H4 (cell line): ENCODE results near the gene GALNS. TPM values are rescaled to one million over a fixed set of nuclear protein-coding genes. Genes with fewer than 3 reads are reported as not detected.

Source experiments
- DNase-seq: peaks from one replicate; pipeline ENCODE4 v3.0.0-alpha.2; 2015; ENCODE audit warnings: low spot score
- total RNA-seq: library from RNA; depleted of rRNA; stranded (reverse); fragments of >200 nt; shearing (Covaris generic); gene quantifications from 2 replicates; pipeline ENCODE4 v1.2.3, GENCODE V29; 2014; rRNA removed

The GALNS gene
- total RNA-seq, 1 experiment from 2014 or later = 22.7 TPM

DNA sequence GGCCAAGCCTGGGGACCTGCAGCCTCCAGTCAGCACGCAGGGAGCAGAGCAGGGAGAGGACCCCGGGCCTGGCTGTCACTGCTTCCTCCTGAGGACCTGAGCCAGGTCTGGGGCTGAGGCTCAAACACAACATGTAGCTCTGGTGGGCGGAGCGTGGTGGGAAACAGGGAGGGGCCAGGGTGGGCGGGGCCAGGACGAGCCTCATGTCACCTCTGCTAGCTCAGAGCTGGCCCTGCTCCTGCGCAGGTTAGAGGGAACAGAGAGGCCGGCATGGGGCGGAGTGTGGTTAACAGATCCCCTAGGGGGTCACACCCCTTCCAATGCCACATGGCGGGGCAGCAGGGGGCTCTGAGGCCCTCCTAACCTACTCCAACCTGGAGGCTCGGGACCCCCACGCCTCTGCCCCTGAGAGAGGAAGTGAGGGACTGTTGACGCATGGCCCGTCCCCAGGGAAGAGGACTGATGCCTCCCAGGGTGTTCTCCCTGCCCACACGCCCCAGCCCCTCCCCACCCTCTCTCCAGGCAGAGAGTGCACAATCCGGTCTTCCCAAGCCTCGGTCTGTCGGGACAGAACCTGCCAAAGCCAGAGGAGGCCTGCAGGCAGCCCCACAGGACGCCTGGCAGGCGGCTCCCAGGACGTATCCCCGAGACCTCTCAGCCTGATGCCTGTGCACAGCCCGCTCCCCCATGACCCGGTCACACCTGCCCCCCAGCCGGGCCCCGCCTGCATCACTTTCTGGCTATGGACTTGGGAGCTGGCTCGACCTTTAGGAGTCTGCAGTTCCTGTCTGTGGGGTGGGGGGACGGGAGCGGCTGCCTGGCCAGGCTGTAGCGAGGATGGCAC lies 86.9 kb downstream of the GALNS start:
- DNase-seq = no peak

DNA sequence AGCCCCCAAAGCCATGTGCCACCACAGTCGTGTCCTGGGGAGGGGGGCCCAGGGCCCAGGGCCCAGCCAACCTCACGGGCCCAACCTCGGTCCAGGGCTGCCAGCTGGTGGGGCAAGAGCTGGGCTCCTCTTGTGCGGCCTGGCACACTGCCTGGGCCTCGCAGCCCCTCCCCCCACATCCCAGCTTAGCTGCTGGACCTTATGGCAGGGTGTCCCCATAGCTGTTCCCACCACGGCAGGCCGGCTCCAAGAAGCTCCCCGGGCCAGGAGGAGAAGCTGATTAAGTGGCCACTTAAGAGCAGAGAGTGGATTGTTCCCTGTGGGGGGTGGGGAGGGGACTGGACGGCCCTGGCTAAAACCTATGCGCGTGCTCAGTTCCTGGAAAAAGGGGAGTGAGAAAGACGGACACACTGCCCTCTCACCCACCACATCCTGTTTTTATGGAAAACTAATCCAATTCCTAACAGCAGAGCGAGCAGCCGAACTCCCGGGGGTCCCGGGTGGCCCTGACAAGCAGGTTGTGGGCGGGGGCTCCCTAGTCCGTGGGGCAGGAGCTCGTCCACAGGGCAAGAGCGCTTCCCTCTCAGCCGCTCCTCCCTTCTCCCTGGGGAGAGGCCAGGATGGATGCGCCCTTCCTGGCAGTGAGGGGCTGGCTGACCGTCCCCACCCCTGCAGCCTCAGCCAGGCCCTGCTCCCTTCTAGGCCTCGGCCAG lies 88.5 kb downstream of the GALNS start:
- no peak for DNase-seq

DNA sequence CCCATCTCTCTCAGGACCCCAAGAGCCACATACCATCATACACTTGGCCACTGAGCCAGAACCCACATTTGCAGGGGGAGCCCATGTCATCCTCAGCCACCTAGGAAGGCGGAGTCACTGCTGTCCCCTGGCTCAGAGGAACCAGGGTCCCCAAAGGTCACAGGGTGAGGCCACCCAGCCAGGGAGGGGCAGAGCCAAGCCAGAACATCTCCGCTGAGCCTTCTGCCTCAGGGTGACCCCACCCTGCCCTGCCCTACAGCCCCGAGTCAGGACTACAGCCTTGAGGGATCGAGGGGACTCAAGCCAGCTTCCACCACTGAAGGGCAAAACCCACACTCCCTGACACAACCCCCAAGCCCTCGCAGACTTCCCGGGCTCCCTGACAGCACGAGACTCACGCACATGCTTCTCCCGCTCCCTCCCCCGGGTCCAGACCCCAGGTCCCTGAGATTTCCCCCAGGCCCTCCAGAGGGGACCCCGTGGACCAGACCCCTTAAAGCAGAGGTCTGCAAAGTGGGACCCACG lies 89.1 kb downstream of the GALNS start:
- DNase-seq = no peak

DNA sequence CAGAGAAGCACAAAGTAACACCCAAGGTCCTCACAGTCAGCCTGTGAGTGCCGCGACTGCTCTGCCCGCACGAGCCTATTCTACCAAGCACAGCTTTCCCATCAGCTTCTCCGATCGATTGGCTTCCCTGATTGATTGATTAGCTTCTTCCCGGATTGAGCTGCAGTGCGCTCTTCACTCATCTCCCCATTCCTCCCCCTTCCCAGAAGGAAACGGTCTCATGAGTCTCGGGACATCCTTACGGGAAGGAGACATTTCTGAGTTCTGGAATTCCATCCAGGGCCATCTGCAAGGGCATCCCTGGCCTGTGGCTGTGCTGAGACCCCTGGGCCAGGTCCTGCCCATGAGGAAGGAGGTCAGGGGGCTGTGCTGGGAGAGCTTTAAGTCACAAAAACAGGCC lies 89.8 kb downstream of the GALNS start:
- DNase-seq = no peak

DNA sequence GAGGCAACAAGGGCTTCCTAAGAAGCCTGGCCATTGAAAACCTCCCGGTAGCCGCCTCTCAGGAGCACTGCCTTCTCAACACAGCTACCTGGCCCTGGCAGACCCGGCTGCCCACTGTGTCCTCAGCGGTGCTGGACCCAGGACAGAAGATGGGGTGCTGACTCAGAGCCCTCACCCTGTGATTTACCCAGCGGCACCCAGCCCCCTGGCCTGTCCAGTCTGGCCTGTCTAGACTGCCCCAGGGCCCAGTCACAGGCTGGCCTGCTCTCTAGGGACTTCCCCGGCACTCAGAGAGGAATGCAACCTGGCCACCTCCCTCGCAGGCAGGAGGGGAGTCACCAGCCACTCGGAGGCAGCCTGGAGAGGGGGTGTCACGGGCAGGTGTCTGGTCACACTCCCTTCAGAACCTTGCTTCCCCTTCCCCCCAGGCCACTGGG lies 91.8 kb downstream of the GALNS start:
- no peak for DNase-seq

DNA sequence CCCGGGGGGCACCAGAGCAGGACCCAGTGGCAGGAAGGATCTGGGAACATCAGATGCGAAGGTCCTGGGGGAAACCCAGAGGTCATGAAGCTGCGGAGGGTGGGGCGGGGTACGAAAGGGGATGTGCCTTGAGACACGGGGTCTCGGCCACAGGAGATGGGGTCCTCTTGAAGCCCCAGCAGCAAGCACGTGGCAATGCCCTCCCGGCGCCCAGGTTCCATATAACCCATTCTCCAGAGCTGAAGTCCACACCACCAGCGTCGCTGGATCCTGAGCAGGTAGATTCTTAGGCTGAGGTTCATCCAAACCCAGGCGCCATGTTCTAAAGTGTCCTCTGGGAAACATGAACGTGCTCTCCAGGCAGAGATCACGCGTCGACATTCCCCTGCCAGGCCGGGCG lies 92.7 kb downstream of the GALNS start:
- DNase-seq = no peak

Other genes starting within 250 kb of the GALNS start
- gene IL17C, start 218.4 kb downstream of the GALNS start, total RNA-seq = not detected in 2 replicates
- gene CYBA, start 205.9 kb downstream of the GALNS start, total RNA-seq = not detected in 2 replicates
- 28.1 and 41.5 TPM in 2 replicates for gene MVD, start 193.9 kb downstream of the GALNS start, total RNA-seq
- 0.27 and 0.62 TPM in 2 replicates for gene SNAI3, start 170.4 kb downstream of the GALNS start, total RNA-seq
- 16.0 and 30.4 TPM in 2 replicates for gene RNF166, start 150.5 kb downstream of the GALNS start, total RNA-seq
- gene CTU2, start 150.4 kb downstream of the GALNS start, total RNA-seq = 12.2 and 12.6 TPM in 2 replicates
- gene PIEZO1, start 71.7 kb downstream of the GALNS start, total RNA-seq = 35.6 and 47.1 TPM in 2 replicates
- gene CDT1, start 53.2 kb downstream of the GALNS start, total RNA-seq = 26.4 and 27.0 TPM in 2 replicates
- 401 and 554 TPM in 2 replicates for gene APRT, start 45.0 kb downstream of the GALNS start, total RNA-seq
- 50.7 and 54.2 TPM in 2 replicates for gene TRAPPC2L, start 180 bp upstream of the GALNS start, total RNA-seq
- not detected in 2 replicates for gene PABPN1L, start 9.7 kb upstream of the GALNS start, total RNA-seq
- not detected in 2 replicates for gene CBFA2T3, start 120.3 kb upstream of the GALNS start, total RNA-seq
- gene ACSF3, start 236.9 kb upstream of the GALNS start, total RNA-seq = 25.9 and 37.4 TPM in 2 replicates